Measurements from ENCODE around the gene GIPC3.
"Not testable (repeated sequence)": the region's sequence is repeated elsewhere in the genome, so short reads cannot be mapped to it uniquely, and the experiment has no call there.

GIPC3 gene

GRCh38 chr19:3576696-3577443 is 8.4 kb upstream of the GIPC3 start:
- no peak for DNase-seq

GRCh38 chr19:3577723-3578344 is 7.4 kb upstream of the GIPC3 start:
- no peak for DNase-seq

- no peak for DNase-seq
Measured at GRCh38 chr19:3578390-3578789, 6.9 kb upstream of the GIPC3 start.

GRCh38 chr19:3580156-3580934 is 4.9 kb upstream of the GIPC3 start:
- DNase-seq, result no peak

GRCh38 chr19:3581792-3582191 is 3.5 kb upstream of the GIPC3 start:
- not testable (repeated sequence) for DNase-seq

- DNase-seq, result not testable (repeated sequence)
Measured at GRCh38 chr19:3584036-3584802, 1.1 kb upstream of the GIPC3 start.

GRCh38 chr19:3586127-3586626 is 899 bp downstream of the GIPC3 start:
- DNase-seq, result no peak

- DNase-seq, result no peak
Measured at GRCh38 chr19:3586707-3587346, 1.5 kb downstream of the GIPC3 start.

- no peak for DNase-seq
Measured at GRCh38 chr19:3589439-3589838, 4.2 kb downstream of the GIPC3 start.

- no peak for DNase-seq
Measured at GRCh38 chr19:3589949-3590348, 4.7 kb downstream of the GIPC3 start.

- no peak for DNase-seq
Measured at GRCh38 chr19:3590991-3591659, 5.8 kb downstream of the GIPC3 start.

- DNase-seq, result no peak
Measured at GRCh38 chr19:3591876-3592613, 6.8 kb downstream of the GIPC3 start.

GRCh38 chr19:3593156-3593555 is 7.9 kb downstream of the GIPC3 start:
- DNase-seq, result no peak

GRCh38 chr19:3595521-3596061 is 10.3 kb downstream of the GIPC3 start:
- DNase-seq, result no peak

- no peak for DNase-seq
Measured at GRCh38 chr19:3599776-3600187, 14.5 kb downstream of the GIPC3 start.

GRCh38 chr19:3601021-3601420 is 15.7 kb downstream of the GIPC3 start:
- no peak for DNase-seq

GRCh38 chr19:3603121-3603811 is 18.0 kb downstream of the GIPC3 start:
- DNase-seq, result no peak

GRCh38 chr19:3604227-3604986 is 19.1 kb downstream of the GIPC3 start:
- DNase-seq, result no peak

GRCh38 chr19:3604987-3605343 is 19.7 kb downstream of the GIPC3 start:
- no peak for DNase-seq
